SK-N-SH (cell line): ENCODE measurements around the gene CLEC7A. TPM values are rescaled to one million over a fixed set of nuclear protein-coding genes. Genes with fewer than 3 reads are reported as not detected.

Experiments used
- CTCF ChIA-PET: fragments of 300-600, 350-600 bp; formaldehyde crosslinking; extraction: SDS; loops from one replicate; lab custom pipeline; 2021; lab: Yijun Ruan, JAX
- POLR2A ChIA-PET: fragments of 350-600 bp; sonication (Branson Sonifier 250); formaldehyde crosslinking; extraction: SDS; loops from one replicate; lab custom pipeline; 2020; ENCODE audit warnings: antibody characterized with exemption, inconsistent platforms; lab: Yijun Ruan, JAX
- DNase-seq: peaks from one replicate; pipeline ENCODE4 v3.0.0; 2012
- H2AFZ ChIP-seq: fragments of 200-600 bp; sonication (generic); 2 replicates; pipeline ENCODE4 v1.8.1; 2016; ENCODE audit warnings: antibody characterized with exemption, mild to moderate bottlenecking, low read depth
- H3F3A ChIP-seq: fragments of 200-600 bp; sonication (generic); replicated peaks from 2 replicates; pipeline ENCODE3; 2016; ENCODE audit warnings: antibody characterized with exemption, mild to moderate bottlenecking; ENCODE audit not compliant: insufficient read depth
- H3K27ac ChIP-seq, 2 experiments: fragments of 200-500 bp in 1 of 2; fragments of 200-600 bp in 1 of 2; sonication (Bioruptor generic) in 1 of 2; sonication (generic), shearing (Covaris generic) in 1 of 2; 2 replicates each; pipeline versions ENCODE4 v1.5.1 to v1.6.1; 2014 to 2016; ENCODE audit warnings: low read depth in 2 of 2, inconsistent platforms in 1 of 2, low read length in 1 of 2, mild to moderate bottlenecking in 1 of 2, mixed read lengths in 1 of 2
- H3K27me3 ChIP-seq: fragments of 200-600 bp; sonication (generic), shearing (Covaris generic); 2 replicates; pipeline ENCODE4 v1.6.1; 2016; ENCODE audit warnings: mixed run types; ENCODE audit not compliant: insufficient read depth
- H3K36me3 ChIP-seq, 2 experiments: fragments of 200-500 bp in 1 of 2; fragments of 200-600 bp in 1 of 2; sonication (Bioruptor generic) in 1 of 2; sonication (generic) in 1 of 2; replicated peaks in 1 of 2; 2 replicates each; pipeline versions ENCODE3 to v1.5.1; 2014 to 2016; ENCODE audit warnings: low read length in 1 of 2, mild to moderate bottlenecking in 1 of 2; ENCODE audit not compliant: insufficient read depth in 2 of 2, control insufficient read depth in 1 of 2
- H3K4me1 ChIP-seq, 2 experiments: fragments of 200-500 bp in 1 of 2; fragments of 200-600 bp in 1 of 2; sonication (Bioruptor generic) in 1 of 2; sonication (generic), shearing (Covaris generic) in 1 of 2; 2 replicates each; pipeline versions ENCODE4 v1.5.1 to v1.6.1; 2014 to 2016; ENCODE audit warnings: low read depth in 1 of 2, low read length in 1 of 2, mixed run types in 1 of 2; ENCODE audit not compliant: insufficient read depth in 2 of 2, control insufficient read depth in 1 of 2
- H3K4me2 ChIP-seq: fragments of 200-600 bp; sonication (generic), shearing (Covaris generic); 2 replicates; pipeline ENCODE4 v1.6.1; 2017; ENCODE audit warnings: mixed run types
- H3K4me3 ChIP-seq, 2 experiments: fragments of 200-500 bp in 1 of 2; fragments of 200-600 bp in 1 of 2; sonication (Bioruptor generic) in 1 of 2; sonication (generic), shearing (Covaris generic) in 1 of 2; 2 replicates each; pipeline versions ENCODE4 v1.5.1 to v1.8.1; 2014 to 2016; ENCODE audit warnings: low read depth in 2 of 2, inconsistent platforms in 1 of 2, low read length in 1 of 2, mild to moderate bottlenecking in 1 of 2, mixed read lengths in 1 of 2, moderate library complexity in 1 of 2
- H3K79me2 ChIP-seq: fragments of 200-600 bp; sonication (generic); 2 replicates; pipeline ENCODE4 v1.8.1; 2017; ENCODE audit warnings: mild to moderate bottlenecking; ENCODE audit not compliant: insufficient read depth
- H3K9ac ChIP-seq: fragments of 200-600 bp; sonication (generic); 2 replicates; pipeline ENCODE4 v1.6.1; 2017; ENCODE audit warnings: mixed run types
- H3K9me2 ChIP-seq: fragments of 200-600 bp; sonication (generic); 2 replicates; pipeline ENCODE4 v1.6.1; 2017; ENCODE audit warnings: mixed run types
- H3K9me3 ChIP-seq: fragments of 200-600 bp; sonication (generic); 2 replicates; pipeline ENCODE4 v1.6.1; 2017; ENCODE audit warnings: mixed run types, mild to moderate bottlenecking, moderate library complexity
- H4K20me1 ChIP-seq: fragments of 200-600 bp; sonication (generic); 2 replicates; pipeline ENCODE4 v1.6.1; 2017; ENCODE audit warnings: mild to moderate bottlenecking, mixed run types; ENCODE audit not compliant: insufficient read depth
- CHD2 ChIP-seq: fragments of 150-350 bp; IDR thresholded peaks from 2 replicates; pipeline ENCODE4 v1.6.1; 2018; ENCODE audit warnings: low read length; ENCODE audit not compliant: partially characterized antibody
- EP300 ChIP-seq, 2 experiments: IDR thresholded peaks; 2 replicates each; pipeline versions ENCODE4 v1.4.0 to v1.6.1; 2012; ENCODE audit warnings: borderline replicate concordance in 1 of 2, low read depth in 1 of 2, low read length in 1 of 2
- FOXM1 ChIP-seq: IDR thresholded peaks from 2 replicates; pipeline ENCODE4 v1.4.0; 2012; ENCODE audit warnings: low read depth, mild to moderate bottlenecking
- GATA2 ChIP-seq: sonication (generic); formaldehyde crosslinking; IDR thresholded peaks from 2 replicates; pipeline ENCODE4 v1.5.0; 2020; ENCODE audit warnings: mild to moderate bottlenecking, missing genetic modification reagents
- JUND ChIP-seq: IDR thresholded peaks from 2 replicates; pipeline ENCODE4 v1.4.0; 2012
- PBX3 ChIP-seq: IDR thresholded peaks from 2 replicates; pipeline ENCODE4; 2012
- POLR2AphosphoS5 ChIP-seq: IDR thresholded peaks from 2 replicates; pipeline ENCODE4 v1.6.1; 2012; ENCODE audit warnings: low read depth, low read length
- RXRA ChIP-seq: IDR thresholded peaks from 2 replicates; pipeline ENCODE4 v1.4.0; 2012; ENCODE audit warnings: low read depth, mild to moderate bottlenecking, borderline replicate concordance
- SMC3 ChIP-seq: IDR thresholded peaks from 2 replicates; pipeline ENCODE4 v1.6.1; 2012; ENCODE audit warnings: low read depth, low read length, improper control_type of control experiment
- TEAD4 ChIP-seq: IDR thresholded peaks from 2 replicates; pipeline ENCODE4 v1.4.0; 2012; ENCODE audit warnings: mild to moderate bottlenecking, borderline replicate concordance; ENCODE audit not compliant: insufficient read depth
- USF1 ChIP-seq: IDR thresholded peaks from 2 replicates; pipeline ENCODE4 v1.4.0; 2012; ENCODE audit warnings: low read depth, borderline replicate concordance
- WGBS: methylation state at CpG from one replicate; pipeline ENCODE4 v1.1.6; 2017; ENCODE audit warnings: low lambda C conversion rate; 5-methylcytosine and 5-hydroxymethylcytosine counted together
- polyA plus RNA-seq, 3 experiments: library from polyadenylated mRNA; depleted of rRNA; stranded (reverse); fragments of >200 nt; gene quantifications; 2 replicates each; pipeline ENCODE4 v1.2.3, GENCODE V29; 2012
- TF ChIP-seq, protein P1 (sequence below): fragments of 200-600 bp; sonication (generic); IDR thresholded peaks from 2 replicates; pipeline ENCODE4 v1.6.1; 2017; ENCODE audit warnings: antibody characterized with exemption, mild to moderate bottlenecking, moderate library complexity
- TF ChIP-seq, protein P2 (sequence below): IDR thresholded peaks from 2 replicates; pipeline ENCODE4 v1.4.0; 2012; ENCODE audit warnings: low read depth
- TF ChIP-seq, protein P3 (sequence below): fragments of 150-350 bp; IDR thresholded peaks from 2 replicates; pipeline ENCODE4 v1.6.1; 2016; ENCODE audit warnings: mild to moderate bottlenecking, low read depth, low read length
- TF ChIP-seq, protein P4 (sequence below): fragments of 150-350 bp; IDR thresholded peaks from 2 replicates; pipeline ENCODE4 v1.6.1; 2017; ENCODE audit warnings: antibody characterized with exemption, low read length, low read depth, borderline replicate concordance

The CLEC7A gene
- polyA plus RNA-seq, 1 of the 3 experiments (the other 2 are of a cell fraction): not detected

DNA sequence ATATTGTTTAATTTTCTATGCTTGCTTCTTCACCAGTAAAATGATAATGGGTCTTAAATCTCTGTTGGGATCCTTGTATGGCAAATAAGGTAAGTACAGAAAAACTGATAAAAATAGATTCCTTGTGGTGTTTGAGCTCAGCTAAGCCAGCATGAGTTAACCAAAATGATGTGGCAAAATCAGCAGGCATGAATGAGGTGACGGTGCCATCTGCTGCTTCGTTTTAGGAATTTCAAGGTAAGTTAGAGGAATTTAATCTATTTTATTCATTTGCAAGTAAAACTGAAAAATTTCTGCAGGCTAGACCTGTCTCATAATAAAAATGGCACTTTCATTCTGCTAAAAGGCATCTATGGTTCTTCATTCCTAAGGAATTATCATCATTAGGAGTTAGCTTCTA, 10.0 kb upstream of the CLEC7A start (continued):
- TF ChIP-seq, protein P1, sequence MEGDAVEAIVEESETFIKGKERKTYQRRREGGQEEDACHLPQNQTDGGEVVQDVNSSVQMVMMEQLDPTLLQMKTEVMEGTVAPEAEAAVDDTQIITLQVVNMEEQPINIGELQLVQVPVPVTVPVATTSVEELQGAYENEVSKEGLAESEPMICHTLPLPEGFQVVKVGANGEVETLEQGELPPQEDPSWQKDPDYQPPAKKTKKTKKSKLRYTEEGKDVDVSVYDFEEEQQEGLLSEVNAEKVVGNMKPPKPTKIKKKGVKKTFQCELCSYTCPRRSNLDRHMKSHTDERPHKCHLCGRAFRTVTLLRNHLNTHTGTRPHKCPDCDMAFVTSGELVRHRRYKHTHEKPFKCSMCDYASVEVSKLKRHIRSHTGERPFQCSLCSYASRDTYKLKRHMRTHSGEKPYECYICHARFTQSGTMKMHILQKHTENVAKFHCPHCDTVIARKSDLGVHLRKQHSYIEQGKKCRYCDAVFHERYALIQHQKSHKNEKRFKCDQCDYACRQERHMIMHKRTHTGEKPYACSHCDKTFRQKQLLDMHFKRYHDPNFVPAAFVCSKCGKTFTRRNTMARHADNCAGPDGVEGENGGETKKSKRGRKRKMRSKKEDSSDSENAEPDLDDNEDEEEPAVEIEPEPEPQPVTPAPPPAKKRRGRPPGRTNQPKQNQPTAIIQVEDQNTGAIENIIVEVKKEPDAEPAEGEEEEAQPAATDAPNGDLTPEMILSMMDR: peak; percentile 49

GRCh38 chr12:10136637-10137205, 6.7 kb upstream of the CLEC7A start:
- Histone ChIP-seq H3K9me2 (no peaks in the 10 kb centered on the region), H3F3A (no peaks in the 10 kb centered on the region), H3K9me3 (no peaks in the 10 kb centered on the region), H4K20me1 (no peaks in the 10 kb centered on the region), H3K27me3 (peaks cover 18% of the 10 kb centered on the region; the same call in 1 of the 2 replicates), H3K27ac (no peak overlapping the region), H3K36me3 (no peaks in the 10 kb centered on the region), H3K9ac (no peak overlapping the region), H2AFZ (no peak overlapping the region), H3K4me3 (no peak overlapping the region), H3K4me2 (no peak overlapping the region), H3K4me1 (no peaks in the 10 kb centered on the region), H3K79me2 (no peaks in the 10 kb centered on the region)
- no peak for DNase-seq
- ChIA-PET CTCF (interaction anchor here (1.1 to 2.2 kb wide), 2 partner anchors 15 to 16 kb away, joined by 3 to 11 read pairs; no protein-coding TSS in a partner anchor), POLR2A (no interaction called here)
- 28% methylated on average over 10 of the region's 13 CpGs for WGBS
- no peak for TF ChIP-seq TEAD4
- TF ChIP-seq POLR2AphosphoS5: no peak
- TF ChIP-seq RXRA: no peak
- TF ChIP-seq, protein P2, sequence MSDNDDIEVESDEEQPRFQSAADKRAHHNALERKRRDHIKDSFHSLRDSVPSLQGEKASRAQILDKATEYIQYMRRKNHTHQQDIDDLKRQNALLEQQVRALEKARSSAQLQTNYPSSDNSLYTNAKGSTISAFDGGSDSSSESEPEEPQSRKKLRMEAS: no peak
- TF ChIP-seq USF1: no peak
- TF ChIP-seq GATA2: no peak
- TF ChIP-seq SMC3: no peak
- TF ChIP-seq, protein P3, sequence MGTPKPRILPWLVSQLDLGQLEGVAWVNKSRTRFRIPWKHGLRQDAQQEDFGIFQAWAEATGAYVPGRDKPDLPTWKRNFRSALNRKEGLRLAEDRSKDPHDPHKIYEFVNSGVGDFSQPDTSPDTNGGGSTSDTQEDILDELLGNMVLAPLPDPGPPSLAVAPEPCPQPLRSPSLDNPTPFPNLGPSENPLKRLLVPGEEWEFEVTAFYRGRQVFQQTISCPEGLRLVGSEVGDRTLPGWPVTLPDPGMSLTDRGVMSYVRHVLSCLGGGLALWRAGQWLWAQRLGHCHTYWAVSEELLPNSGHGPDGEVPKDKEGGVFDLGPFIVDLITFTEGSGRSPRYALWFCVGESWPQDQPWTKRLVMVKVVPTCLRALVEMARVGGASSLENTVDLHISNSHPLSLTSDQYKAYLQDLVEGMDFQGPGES: no peak
- no peak for TF ChIP-seq CHD2
- TF ChIP-seq, protein P4, sequence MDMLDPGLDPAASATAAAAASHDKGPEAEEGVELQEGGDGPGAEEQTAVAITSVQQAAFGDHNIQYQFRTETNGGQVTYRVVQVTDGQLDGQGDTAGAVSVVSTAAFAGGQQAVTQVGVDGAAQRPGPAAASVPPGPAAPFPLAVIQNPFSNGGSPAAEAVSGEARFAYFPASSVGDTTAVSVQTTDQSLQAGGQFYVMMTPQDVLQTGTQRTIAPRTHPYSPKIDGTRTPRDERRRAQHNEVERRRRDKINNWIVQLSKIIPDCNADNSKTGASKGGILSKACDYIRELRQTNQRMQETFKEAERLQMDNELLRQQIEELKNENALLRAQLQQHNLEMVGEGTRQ: no peak
- TF ChIP-seq FOXM1: no peak
- no peak for TF ChIP-seq EP300 (IDR thresholded peaks at IDR 0.05; ENCODE audit: borderline replicate concordance in 1 of 2, low read depth in 1 of 2, low read length in 1 of 2)
- TF ChIP-seq, protein P1: no peak
- TF ChIP-seq JUND: no peak
- TF ChIP-seq PBX3: no peak
- TF ChIP-seq, all 33 proteins: peak for 0
